ENCODE results near the gene SDC1. TPM values are rescaled to one million over a fixed set of nuclear protein-coding genes. Genes with fewer than 3 reads are reported as not detected.

The SDC1 gene
- total RNA-seq, 4 donors from 2014 or later, result 729 to 864 (median 835) TPM

DNA sequence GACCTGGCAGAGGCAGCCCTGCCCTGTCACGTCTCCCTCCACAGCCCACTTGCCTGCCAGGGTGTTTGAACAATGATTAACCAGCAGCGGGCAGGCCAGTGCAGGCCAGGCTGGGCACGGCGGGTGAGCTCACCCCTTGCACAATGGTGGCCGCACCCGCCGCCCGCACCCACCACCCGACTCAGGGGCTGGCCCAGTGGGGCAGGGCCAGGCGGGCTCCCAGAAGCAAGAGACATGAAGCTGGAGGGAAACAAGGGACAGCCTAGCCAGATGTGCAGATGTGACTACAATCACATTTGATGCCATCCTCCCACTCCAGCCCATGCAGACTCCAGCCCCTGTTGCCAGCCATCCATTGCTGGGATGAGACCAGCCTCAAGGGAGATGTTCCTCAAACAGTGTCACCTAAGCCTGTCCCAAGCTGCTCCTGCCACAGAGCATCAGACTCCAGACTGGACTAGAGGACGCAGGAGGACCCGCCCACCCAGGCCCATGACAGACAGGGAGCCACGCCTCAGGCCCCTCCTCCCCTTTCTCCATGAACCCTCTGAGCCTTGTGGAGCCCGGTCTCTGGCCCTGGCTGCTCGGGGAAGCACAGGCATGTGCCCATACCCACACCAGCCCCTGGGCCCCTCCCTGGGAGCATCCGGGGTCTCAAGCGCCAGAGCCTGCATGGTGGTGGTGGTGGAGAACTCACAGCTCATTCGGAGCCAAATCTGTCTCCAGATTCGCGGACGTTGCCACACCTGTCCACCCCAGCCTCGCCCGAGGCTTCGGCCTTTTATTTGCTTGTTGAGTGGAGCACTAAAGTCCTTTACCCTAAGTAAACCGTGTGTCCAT lies 45.0 kb downstream of the SDC1 start:
- DNase-seq (ENCODE audit: low spot score in 2 of 2), result peak in 1 of 2 donors; percentile 85
- intact Hi-C loops (cut with DNase I; ENCODE audit: low total_unique reads), result no loop called here
- TF ChIP-seq POLR2A (IDR thresholded peaks at IDR 0.05) (no peak), CTCF (IDR thresholded peaks at IDR 0.05) (peak in 1 of 3 donors; percentile 11)
- no peak overlapping the region for H3K4me3 ChIP-seq (ENCODE audit: low read depth, poor library complexity, severe bottlenecking)
- 58 to 70% methylated on average over 21 to 24 of the region's 25 CpGs for WGBS, 2 donors

DNA sequence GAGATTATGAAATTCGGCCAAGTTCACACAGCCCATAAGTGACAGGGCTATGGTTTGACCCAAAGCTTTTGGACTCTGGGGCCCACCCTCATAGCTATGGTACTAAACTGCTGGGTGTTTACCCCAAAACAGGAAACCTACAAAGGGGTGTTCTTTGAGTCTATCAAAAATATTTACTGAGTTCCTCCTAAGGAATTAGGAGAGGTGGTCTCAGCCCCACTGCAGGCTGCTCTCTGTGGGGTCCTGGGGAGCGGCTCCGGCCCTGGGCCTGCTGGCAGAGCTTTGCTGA lies 45.5 kb downstream of the SDC1 start:
- 43 to 80% methylated on average over 3 of the region's 3 CpGs for WGBS, 2 donors
- intact Hi-C loops (cut with DNase I; ENCODE audit: low total_unique reads), result no loop called here

DNA sequence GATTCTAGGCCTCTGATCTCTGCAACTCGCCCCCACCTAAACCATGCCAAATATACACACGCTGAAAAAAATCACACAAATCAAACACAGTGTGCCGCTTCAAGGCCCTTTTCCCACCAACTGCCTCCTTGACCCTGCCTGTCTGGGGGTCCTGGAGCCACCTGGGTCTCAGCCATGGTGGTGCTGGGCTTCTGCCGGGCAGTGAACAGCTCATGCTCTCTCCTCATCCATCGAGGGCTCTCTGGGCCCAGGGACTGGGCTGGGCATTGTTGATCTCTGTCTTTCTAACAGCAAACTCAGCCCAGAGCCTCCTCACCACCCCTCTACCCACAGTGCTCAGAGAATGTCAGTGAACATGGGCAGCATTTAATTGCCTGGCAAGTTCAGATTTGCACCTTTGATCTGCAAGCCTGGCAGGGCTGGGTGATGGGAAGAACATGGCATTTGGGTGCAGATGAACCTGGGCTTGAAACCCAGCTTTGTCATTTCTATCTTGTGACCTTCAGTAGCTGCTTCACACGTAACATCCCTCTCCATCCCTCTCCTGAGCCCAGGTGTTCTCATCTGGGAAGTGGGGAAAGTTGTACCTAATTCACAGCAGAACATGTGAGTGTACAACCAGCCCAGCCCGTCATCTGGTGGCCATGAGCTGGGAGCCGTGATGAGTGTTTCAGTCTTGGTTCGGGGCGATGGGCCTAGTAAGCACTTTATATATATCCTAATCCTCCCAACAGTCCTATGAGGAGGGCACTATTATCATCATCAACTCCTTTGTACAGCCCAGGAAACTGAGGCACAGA lies 46.1 kb downstream of the SDC1 start:
- intact Hi-C loops (cut with DNase I; ENCODE audit: low total_unique reads), result no loop called here
- WGBS, 2 donors, result 59 to 72% methylated on average over 10 of the region's 10 CpGs
- TF ChIP-seq POLR2A (IDR thresholded peaks at IDR 0.05) (no peak), CTCF (IDR thresholded peaks at IDR 0.05) (no peak)
- H3K4me3 ChIP-seq (ENCODE audit: low read depth, poor library complexity, severe bottlenecking), result no peak overlapping the region
- peak in 1 of 2 donors; percentile 80 for DNase-seq (ENCODE audit: low spot score in 2 of 2)

More for the DNA sequence above, 45.5 kb downstream of the SDC1 start:
- H3K4me3 ChIP-seq (ENCODE audit: low read depth, poor library complexity, severe bottlenecking), result no peak overlapping the region
- DNase-seq (ENCODE audit: low spot score in 2 of 2), result no peak
- TF ChIP-seq POLR2A (IDR thresholded peaks at IDR 0.05), result no peak
- no peak for TF ChIP-seq CTCF (IDR thresholded peaks at IDR 0.05)

DNA sequence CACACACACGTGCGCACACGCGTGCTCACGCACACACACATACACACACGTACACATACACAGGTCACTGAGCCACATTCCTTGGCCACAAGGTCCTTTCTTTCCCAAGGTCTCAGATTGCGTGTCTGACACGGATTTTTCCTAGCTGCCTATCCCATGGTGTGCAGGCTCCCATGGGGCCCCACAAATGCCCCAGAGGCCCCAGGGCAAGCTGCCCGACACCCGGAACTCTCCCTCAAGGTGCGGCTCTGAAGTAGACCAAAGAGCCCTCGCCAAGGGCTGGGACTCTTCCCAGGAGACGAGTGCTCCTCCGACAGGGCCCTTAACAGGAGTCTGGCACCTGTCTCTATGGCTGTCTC lies 46.7 kb downstream of the SDC1 start:
- intact Hi-C loops (cut with DNase I; ENCODE audit: low total_unique reads), result no loop called here
- peak in 1 of 2 donors; percentile 67 for DNase-seq (ENCODE audit: low spot score in 2 of 2)
- TF ChIP-seq CTCF (IDR thresholded peaks at IDR 0.05) (no peak), POLR2A (IDR thresholded peaks at IDR 0.05) (no peak)
- no peak overlapping the region for H3K4me3 ChIP-seq (ENCODE audit: low read depth, poor library complexity, severe bottlenecking)
- 55 to 59% methylated on average over 11 to 14 of the region's 14 CpGs for WGBS, 2 donors

- WGBS, 2 donors, result 83 to 87% methylated on average over 10 of the region's 10 CpGs
- intact Hi-C loops (cut with DNase I; ENCODE audit: low total_unique reads), result no loop called here
- no peak overlapping the region for H3K4me3 ChIP-seq (ENCODE audit: low read depth, poor library complexity, severe bottlenecking)
- DNase-seq (ENCODE audit: low spot score in 2 of 2), result peak in 1 of 2 donors; percentile 68
- TF ChIP-seq POLR2A (IDR thresholded peaks at IDR 0.05) (no peak), CTCF (IDR thresholded peaks at IDR 0.05) (no peak)
Measured at GRCh38 chr2:20177556-20178248, 47.2 kb downstream of the SDC1 start.
